Measurements from ENCODE around the gene CD9.

GRCh38 chr12:6279256-6279628 lies 79.0 kb downstream of the CD9 start:
- TF ChIP-seq, protein P1, sequence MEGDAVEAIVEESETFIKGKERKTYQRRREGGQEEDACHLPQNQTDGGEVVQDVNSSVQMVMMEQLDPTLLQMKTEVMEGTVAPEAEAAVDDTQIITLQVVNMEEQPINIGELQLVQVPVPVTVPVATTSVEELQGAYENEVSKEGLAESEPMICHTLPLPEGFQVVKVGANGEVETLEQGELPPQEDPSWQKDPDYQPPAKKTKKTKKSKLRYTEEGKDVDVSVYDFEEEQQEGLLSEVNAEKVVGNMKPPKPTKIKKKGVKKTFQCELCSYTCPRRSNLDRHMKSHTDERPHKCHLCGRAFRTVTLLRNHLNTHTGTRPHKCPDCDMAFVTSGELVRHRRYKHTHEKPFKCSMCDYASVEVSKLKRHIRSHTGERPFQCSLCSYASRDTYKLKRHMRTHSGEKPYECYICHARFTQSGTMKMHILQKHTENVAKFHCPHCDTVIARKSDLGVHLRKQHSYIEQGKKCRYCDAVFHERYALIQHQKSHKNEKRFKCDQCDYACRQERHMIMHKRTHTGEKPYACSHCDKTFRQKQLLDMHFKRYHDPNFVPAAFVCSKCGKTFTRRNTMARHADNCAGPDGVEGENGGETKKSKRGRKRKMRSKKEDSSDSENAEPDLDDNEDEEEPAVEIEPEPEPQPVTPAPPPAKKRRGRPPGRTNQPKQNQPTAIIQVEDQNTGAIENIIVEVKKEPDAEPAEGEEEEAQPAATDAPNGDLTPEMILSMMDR (IDR thresholded peaks at IDR 0.05; ENCODE audit: insufficient read depth, low read length) = no peak
- no peak for TF ChIP-seq GABPA (IDR thresholded peaks at IDR 0.05; ENCODE audit: low read depth)
- no peak for TF ChIP-seq REST (IDR thresholded peaks at IDR 0.05; ENCODE audit: insufficient replicate concordance, low read depth)
- TF ChIP-seq POLR2AphosphoS5 (IDR thresholded peaks at IDR 0.05; ENCODE audit: low read depth) = no peak
- TF ChIP-seq SPI1 (IDR thresholded peaks at IDR 0.05; ENCODE audit: borderline replicate concordance, low read depth) = no peak

Data from HL-60 (cell line).